Neural cell (in vitro differentiated cells): Measurements from ENCODE around the gene PDAP1. TPM values are rescaled to one million over a fixed set of nuclear protein-coding genes. Genes with fewer than 3 reads are reported as not detected.

Source experiments
- H2AFZ ChIP-seq: fragments of 200-600, 300-800 bp; sonication (generic), shearing (Covaris generic); 2 replicates; pipeline ENCODE4 v1.6.0; 2014; ENCODE audit warnings: low read depth, mild to moderate bottlenecking, antibody characterized with exemption, low read length, moderate library complexity
- H3F3A ChIP-seq: fragments of 200-600 bp; shearing (Covaris generic); 2 replicates; pipeline ENCODE4 v1.6.1; 2016; ENCODE audit warnings: mild to moderate bottlenecking, moderate library complexity, mixed read lengths, antibody characterized with exemption, low read length; ENCODE audit not compliant: insufficient read depth, poor library complexity, severe bottlenecking
- H3K27ac ChIP-seq: fragments of 200-600, 300-800 bp; sonication (generic), shearing (Covaris generic); 2 replicates; pipeline ENCODE4 v1.5.1; 2014; ENCODE audit warnings: mild to moderate bottlenecking, low read length, moderate library complexity
- H3K27me3 ChIP-seq: fragments of 300-800, 200-600 bp; sonication (generic), shearing (Covaris generic); 2 replicates; pipeline ENCODE4 v1.6.0; 2014; ENCODE audit warnings: mild to moderate bottlenecking, low read depth, low read length, moderate library complexity; ENCODE audit not compliant: insufficient read depth
- H3K36me3 ChIP-seq: fragments of 300-800, 200-600 bp; sonication (generic), shearing (Covaris generic); 2 replicates; pipeline ENCODE4 v1.5.1; 2014; ENCODE audit warnings: mild to moderate bottlenecking, antibody characterized with exemption, low read length, moderate library complexity; ENCODE audit not compliant: insufficient read depth
- H3K4me2 ChIP-seq: fragments of 300-800, 200-600 bp; sonication (generic), shearing (Covaris generic); 2 replicates; pipeline ENCODE4 v1.6.0; 2014; ENCODE audit warnings: mild to moderate bottlenecking, low read length
- H3K4me3 ChIP-seq: fragments of 300-800, 200-600 bp; sonication (generic), shearing (Covaris generic); 2 replicates; pipeline ENCODE4 v1.5.1; 2014; ENCODE audit warnings: mild to moderate bottlenecking, low read length, moderate library complexity
- H3K79me2 ChIP-seq: fragments of 200-600 bp; shearing (Covaris generic); replicated peaks from 2 replicates; pipeline ENCODE4 v1.6.0; 2014; ENCODE audit warnings: mild to moderate bottlenecking, low read length, moderate library complexity; ENCODE audit not compliant: insufficient read depth
- H3K9ac ChIP-seq: fragments of 300-800, 200-600 bp; sonication (generic), shearing (Covaris generic); 2 replicates; pipeline ENCODE4 v1.6.1; 2016; ENCODE audit warnings: mild to moderate bottlenecking, low read length, mixed read lengths
- H3K9me2 ChIP-seq: fragments of 200-600 bp; shearing (Covaris generic); 2 replicates; pipeline ENCODE4 v1.6.1; 2016; ENCODE audit warnings: mild to moderate bottlenecking, low read length, mixed read lengths; ENCODE audit not compliant: insufficient read depth
- H3K9me3 ChIP-seq: fragments of 200-600, 300-800 bp; sonication (generic), shearing (Covaris generic); 2 replicates; pipeline ENCODE4 v1.6.1; 2016; ENCODE audit warnings: mild to moderate bottlenecking, mixed run types, low read length, moderate library complexity, mixed read lengths
- H4K20me1 ChIP-seq: fragments of 200-600 bp; shearing (Covaris generic); 2 replicates; pipeline ENCODE4 v1.6.1; 2016; ENCODE audit warnings: mild to moderate bottlenecking, mixed run types; ENCODE audit not compliant: insufficient read depth
- CTCF ChIP-seq: fragments of 450-650 bp; IDR thresholded peaks from 2 replicates; pipeline ENCODE4 v1.5.1; 2014; ENCODE audit warnings: antibody characterized with exemption, mild to moderate bottlenecking, moderate library complexity; ENCODE audit not compliant: poor library complexity, severe bottlenecking
- EP300 ChIP-seq: fragments of 450-650 bp; conservative IDR thresholded peaks from 2 replicates; pipeline ENCODE4 v1.6.1; 2014; ENCODE audit warnings: antibody characterized with exemption, mild to moderate bottlenecking, moderate library complexity; ENCODE audit not compliant: poor library complexity, severe bottlenecking
- EZH2 ChIP-seq: fragments of 200-600, 300-800 bp; shearing (Covaris generic), sonication (generic); IDR thresholded peaks from 2 replicates; pipeline ENCODE4 v1.6.1; 2014; ENCODE audit warnings: antibody characterized with exemption, low read length, borderline replicate concordance, mild to moderate bottlenecking; ENCODE audit not compliant: insufficient read depth, poor library complexity, severe bottlenecking
- MXI1 ChIP-seq: fragments of 450-650 bp; conservative IDR thresholded peaks from 2 replicates; pipeline ENCODE4 v1.6.1; 2014; ENCODE audit warnings: antibody characterized with exemption, mild to moderate bottlenecking; ENCODE audit not compliant: poor library complexity, severe bottlenecking
- POLR2AphosphoS5 ChIP-seq: IDR thresholded peaks from 2 replicates; pipeline ENCODE4 v1.6.1; 2012
- RAD21 ChIP-seq: fragments of 450-650 bp; conservative IDR thresholded peaks from 2 replicates; pipeline ENCODE4 v1.6.1; 2014; ENCODE audit warnings: antibody characterized with exemption, mild to moderate bottlenecking, moderate library complexity
- REST ChIP-seq: IDR thresholded peaks from 2 replicates; pipeline ENCODE4 v1.6.1; 2012; ENCODE audit warnings: borderline replicate concordance
- SMC3 ChIP-seq: fragments of 450-650 bp; conservative IDR thresholded peaks from 2 replicates; pipeline ENCODE4 v1.6.1; 2014; ENCODE audit warnings: antibody characterized with exemption, mild to moderate bottlenecking, moderate library complexity; ENCODE audit not compliant: poor library complexity
- TAF1 ChIP-seq: IDR thresholded peaks from 2 replicates; pipeline ENCODE4 v1.6.1; 2012; ENCODE audit warnings: low read depth
- polyA plus RNA-seq: library from polyadenylated mRNA; depleted of rRNA; stranded (reverse); fragments of >200 nt; gene quantifications from 2 replicates; pipeline ENCODE4 v1.2.3, GENCODE V29; 2014

Gene PDAP1
- polyA plus RNA-seq, 1 donor from 2014 or later, result 185 TPM

- Histone ChIP-seq H3K9me3 (no peaks in the 10 kb centered on the region), H3K4me3 (no peak overlapping the region), H2AFZ (no peak overlapping the region), H3K27me3 (no peaks in the 10 kb centered on the region), H3K79me2 (peaks cover 32% of the 10 kb centered on the region), H3K9me2 (no peaks in the 10 kb centered on the region), H3K36me3 (no peaks in the 10 kb centered on the region), H3K9ac (no peak overlapping the region), H3K27ac (no peak overlapping the region), H4K20me1 (no peaks in the 10 kb centered on the region), H3K4me2 (no peak overlapping the region), H3F3A (peaks cover under 1% of the 10 kb centered on the region)
- no peak for TF ChIP-seq EZH2
- no peak for TF ChIP-seq RAD21
- no peak for TF ChIP-seq EP300
- no peak for TF ChIP-seq MXI1
- TF ChIP-seq REST, result no peak
- TF ChIP-seq SMC3, result no peak
- no peak for TF ChIP-seq POLR2AphosphoS5
- no peak for TF ChIP-seq TAF1
- TF ChIP-seq CTCF, result no peak
Observed at GRCh38 chr7:99404235-99404976, 4.0 kb downstream of the PDAP1 start.

- Histone ChIP-seq H3K36me3 (no peaks in the 10 kb centered on the region), H3K9ac (no peak overlapping the region), H3K9me2 (no peaks in the 10 kb centered on the region), H3K9me3 (no peaks in the 10 kb centered on the region), H3K4me3 (no peak overlapping the region), H3K4me2 (no peak overlapping the region), H3K27me3 (no peaks in the 10 kb centered on the region), H4K20me1 (no peaks in the 10 kb centered on the region), H3K27ac (no peak overlapping the region), H2AFZ (no peak overlapping the region), H3K79me2 (peaks cover 31% of the 10 kb centered on the region), H3F3A (no peaks in the 10 kb centered on the region)
- TF ChIP-seq RAD21, result no peak
Observed at GRCh38 chr7:99403764-99404163, 4.6 kb downstream of the PDAP1 start.
